NCI-H1105 treated with DMSO at 0.1 percent for 48 hours (cell line): Measurements from ENCODE around the gene CD274.
A peak's percentile ranks its signal among the peaks of the same experiment; 100 is the strongest.
"Not testable (repeated sequence)": the region's sequence is repeated elsewhere in the genome, so short reads cannot be mapped to it uniquely, and the experiment has no call there.

Source experiments
- DNase-seq: peaks from one replicate; lab custom pipeline; 2025; lab: John Stamatoyannopoulos, UW

CD274 gene

DNA sequence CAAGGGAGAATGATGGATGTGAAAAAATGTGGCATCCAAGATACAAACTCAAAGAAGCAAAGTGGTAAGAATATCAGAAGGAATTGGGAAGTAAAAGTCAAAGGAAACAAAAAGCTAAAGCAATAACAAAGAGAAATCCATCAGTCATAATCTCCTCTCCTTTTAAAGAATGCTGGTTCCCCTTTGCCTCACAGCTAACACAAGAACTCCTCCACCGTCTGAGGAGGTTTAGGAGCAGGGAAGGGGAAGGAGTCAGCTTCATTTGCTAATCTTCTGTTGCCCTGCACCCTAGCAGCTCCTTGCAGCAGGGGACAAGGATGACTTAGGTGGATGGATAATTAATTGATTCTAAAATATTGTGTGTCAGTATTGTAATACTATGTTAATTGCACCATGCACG is 16.4 kb downstream of the CD274 start:
- DNase-seq, result no peak

DNA sequence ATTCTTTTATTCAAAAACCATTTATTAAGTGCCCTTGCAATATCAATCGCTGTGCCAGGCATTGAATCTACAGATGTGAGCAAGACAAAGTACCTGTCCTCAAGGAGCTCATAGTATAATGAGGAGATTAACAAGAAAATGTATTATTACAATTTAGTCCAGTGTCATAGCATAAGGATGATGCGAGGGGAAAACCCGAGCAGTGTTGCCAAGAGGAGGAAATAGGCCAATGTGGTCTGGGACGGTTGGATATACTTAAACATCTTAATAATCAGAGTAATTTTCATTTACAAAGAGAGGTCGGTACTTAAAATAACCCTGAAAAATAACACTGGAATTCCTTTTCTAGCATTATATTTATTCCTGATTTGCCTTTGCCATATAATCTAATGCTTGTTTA is 18.5 kb downstream of the CD274 start:
- no peak for DNase-seq

DNA sequence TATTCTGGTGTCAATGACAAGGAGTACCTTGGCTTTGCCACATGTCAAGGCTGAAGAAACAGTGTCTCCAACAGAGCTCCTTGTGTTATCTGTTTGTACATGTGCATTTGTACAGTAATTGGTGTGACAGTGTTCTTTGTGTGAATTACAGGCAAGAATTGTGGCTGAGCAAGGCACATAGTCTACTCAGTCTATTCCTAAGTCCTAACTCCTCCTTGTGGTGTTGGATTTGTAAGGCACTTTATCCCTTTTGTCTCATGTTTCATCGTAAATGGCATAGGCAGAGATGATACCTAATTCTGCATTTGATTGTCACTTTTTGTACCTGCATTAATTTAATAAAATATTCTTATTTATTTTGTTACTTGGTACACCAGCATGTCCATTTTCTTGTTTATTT is 19.8 kb downstream of the CD274 start:
- DNase-seq, result no peak

DNA sequence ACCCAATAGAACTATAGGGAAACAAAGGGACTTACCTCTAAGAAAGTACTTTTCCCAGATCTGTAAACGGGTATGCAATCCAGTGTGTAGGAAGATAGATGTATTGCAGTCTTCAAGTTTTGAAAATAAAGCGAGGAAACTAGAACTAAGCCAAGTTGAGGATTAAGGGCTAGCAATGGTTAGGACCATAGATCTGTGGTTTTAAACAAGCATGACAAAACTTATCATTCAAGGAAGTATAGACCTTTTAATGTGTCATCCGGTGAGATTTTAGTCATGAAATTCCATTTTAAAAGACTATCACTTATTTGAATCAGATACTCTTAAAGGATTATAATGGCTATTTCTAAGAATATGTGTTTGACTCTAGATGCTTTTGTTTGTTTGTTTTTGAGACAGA is 20.5 kb downstream of the CD274 start:
- no peak for DNase-seq

DNA sequence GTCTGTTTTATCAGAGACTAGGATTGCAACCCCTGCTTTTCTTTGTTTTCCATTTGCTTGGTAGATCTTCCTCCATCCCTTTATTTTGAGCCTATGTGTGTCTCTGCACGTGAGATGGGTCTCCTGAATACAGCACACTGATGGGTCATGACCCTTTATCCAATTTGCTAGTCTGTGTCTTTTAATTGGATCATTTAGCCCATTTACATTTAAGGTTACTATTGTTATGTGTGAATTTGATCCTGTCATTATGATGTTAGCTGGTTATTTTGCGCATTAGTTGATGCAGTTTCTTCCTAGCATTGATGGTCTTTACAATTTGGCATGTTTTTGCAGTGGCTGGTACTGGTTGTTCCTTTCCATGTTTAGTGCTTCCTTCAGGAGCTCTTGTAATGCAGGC is 25.3 kb downstream of the CD274 start:
- not testable (repeated sequence) for DNase-seq

DNA sequence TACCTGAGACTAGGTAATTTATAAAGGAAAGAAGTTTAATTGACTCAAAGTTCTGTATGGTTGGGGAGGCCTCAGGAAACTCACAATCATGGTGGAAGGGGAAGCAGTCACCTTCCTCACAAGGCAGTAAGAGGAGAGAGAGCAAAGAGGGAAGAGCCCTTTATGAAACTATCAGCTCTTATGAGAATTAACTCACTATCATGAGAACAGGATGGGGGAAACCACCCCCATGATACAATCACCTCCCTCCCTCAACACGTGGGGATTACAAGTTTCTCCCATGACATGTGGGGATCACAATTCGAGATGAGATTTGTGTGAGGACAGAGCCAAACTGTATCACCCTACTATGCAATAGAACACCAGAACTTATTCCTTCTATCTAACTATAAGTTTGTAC is 27.9 kb downstream of the CD274 start:
- DNase-seq, result no peak

DNA sequence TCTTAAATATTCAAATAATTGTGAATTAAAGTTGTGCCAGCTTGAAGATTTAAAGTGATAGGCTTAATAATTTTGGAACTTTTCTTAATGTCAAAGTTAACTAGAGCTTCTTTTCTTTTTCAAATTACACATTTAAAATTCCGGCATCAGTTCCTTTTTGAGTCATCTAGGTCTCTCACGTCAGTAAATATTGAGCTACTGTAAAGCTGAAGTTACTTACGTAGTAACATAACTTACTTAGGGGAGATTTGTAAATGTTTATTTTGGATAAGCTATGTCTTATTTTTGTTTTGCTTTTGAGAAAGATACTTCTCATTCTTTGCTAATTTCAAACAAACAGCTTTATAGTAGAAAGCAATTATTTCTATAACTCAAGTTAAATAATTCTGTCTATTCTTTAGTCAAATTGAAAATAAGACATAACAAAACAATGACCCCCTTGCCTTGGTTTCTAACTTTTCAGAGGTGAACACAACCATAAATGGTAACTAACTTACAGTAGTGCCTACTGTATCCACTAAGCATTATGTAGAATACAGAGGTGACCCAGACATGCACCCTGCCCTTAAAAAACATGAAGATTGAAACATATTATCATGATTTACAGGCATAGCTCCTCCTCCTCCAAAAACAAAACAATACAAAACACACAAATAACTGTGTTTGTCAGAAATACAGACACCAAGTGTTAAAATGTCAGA is 29.8 kb downstream of the CD274 start:
- DNase-seq, result no peak

DNA sequence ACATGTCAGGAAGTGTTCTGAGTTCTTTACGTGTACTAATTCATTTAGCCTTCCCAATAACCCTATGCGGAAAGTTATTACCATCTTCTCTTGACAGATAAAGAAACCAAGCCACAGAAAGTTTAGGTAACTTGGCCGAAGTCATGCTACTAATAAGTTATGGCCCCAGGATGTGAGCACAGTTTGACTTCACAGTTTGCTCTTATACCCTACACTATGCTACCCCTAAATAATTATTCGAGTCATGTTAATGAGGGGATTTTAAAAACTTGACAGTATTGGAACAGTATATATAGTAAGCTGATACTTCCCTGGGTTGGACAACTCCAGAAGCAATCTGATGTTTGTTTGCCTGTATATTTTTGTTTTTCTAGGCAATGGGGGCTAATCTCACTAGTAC is 30.6 kb downstream of the CD274 start:
- no peak for DNase-seq

DNA sequence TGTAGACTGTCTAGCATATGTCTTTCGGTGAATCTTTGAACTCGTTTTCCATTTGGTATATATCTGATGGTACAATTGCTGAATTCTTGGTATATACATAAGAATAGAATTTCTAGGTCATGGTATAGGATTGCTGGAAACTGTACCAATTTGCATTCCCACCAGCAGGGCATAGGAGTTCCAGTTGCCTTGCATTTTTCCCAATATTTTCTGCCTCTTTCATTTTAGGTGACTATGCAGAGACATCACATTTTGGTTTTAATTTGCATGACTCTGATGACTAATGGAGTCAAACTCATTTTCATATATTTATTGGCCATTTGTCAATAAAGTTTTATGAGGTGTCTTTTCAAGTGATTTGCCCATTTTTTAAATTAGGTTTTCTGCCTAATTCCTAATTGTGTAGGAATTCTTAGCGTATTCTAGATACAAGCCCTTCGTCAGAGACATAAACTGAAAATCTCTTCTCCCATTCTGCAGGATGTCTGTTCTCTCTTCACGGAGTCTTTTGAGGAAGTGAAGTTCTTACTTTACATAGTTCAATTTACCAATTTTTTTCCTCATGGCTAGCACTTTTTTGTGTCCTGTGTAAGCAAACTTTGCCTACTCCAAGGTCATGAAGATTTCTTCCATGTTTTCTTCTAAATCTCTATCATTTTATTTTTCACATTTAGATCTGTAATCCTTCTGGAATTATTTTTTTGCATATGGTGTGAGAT is 31.1 kb downstream of the CD274 start:
- DNase-seq, result no peak

DNA sequence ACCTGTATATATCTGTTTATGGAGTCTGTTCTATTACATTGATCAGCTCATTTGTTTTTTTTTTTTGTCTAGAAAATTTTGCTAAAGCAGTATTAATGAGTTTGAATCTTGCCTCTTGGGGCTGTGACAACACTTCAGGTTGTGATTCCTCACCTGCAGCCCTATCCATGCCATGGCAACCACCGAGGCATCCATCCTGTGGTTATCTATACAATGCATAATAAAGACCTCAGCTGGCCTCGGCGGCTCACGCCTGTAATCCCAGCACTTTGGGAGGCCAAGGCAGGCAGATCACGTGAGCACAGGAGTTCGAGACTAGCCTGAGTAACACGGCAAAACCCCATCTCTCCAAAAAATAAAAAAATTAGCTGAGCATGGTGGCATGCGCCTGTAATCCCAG is 31.9 kb downstream of the CD274 start:
- DNase-seq, result no peak

DNA sequence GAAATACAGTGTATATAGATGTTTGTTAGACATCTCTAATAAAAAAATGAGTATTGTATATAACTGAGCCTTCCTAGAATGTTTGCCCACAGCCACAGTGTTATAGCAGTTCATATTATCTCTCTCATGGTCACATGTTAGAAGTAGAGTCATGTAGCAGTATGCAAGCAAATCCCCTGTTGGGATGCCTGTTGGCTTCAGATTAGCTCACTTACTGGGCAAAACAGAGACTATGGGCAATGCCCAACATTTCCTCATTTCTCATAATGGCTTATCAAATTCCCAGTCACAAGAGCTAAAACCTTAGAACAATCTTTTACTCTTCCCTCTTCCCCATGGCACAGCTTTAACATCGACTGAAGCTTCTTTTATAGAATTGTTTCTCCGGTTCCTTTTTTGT is 33.0 kb downstream of the CD274 start:
- no peak for DNase-seq

DNA sequence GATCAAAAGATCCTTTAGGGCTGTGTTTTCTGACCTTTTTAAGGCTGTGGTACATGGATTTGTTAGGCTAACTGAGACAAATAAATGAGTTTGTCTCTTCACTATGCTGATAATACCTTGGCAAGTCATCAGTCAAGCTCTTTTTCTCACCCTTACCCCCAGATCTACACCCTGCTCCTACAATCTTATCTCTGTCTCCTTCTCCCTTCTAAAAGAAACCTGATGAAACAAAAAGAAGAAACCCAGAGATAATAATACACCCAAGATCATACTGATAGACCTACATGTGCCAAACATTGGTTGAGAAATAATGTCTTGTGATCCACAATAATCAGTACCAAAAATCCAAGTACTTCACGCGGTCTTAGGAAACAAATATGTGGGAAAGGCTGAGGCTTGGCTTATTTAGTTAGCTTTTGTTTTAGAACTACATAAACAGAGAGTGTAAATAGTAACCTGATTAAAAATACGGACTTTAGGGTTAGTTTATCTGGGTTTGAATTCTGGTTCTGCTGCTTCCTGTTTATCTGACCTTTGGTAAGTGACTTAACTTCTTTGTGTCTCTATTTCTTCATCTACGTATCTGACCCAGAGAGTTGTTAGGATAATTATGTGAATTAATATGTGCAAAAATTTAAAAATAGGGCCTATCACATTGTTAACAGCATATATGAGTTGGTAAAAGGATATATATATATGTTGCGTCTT is 35.2 kb downstream of the CD274 start:
- DNase-seq, result no peak

DNA sequence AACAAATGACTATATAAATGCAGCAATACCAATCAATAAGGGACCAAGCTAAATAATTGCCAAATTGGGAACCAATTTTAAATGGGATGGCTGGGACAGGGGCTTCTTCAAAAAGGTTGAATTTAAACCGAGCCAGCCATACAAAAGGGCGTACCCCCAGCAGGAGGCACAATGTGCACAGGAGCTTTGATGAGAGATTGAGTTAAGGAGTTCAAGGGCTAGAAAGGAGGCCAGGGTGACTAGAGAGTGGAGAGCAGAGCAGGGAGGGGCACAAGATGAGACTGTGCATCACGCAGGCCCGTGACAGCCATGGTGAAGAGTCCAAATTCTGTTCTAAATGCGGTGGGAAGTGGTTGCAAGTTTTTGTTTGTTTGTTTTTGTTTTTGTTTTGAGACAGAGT is 36.6 kb downstream of the CD274 start:
- DNase-seq, result no peak

DNA sequence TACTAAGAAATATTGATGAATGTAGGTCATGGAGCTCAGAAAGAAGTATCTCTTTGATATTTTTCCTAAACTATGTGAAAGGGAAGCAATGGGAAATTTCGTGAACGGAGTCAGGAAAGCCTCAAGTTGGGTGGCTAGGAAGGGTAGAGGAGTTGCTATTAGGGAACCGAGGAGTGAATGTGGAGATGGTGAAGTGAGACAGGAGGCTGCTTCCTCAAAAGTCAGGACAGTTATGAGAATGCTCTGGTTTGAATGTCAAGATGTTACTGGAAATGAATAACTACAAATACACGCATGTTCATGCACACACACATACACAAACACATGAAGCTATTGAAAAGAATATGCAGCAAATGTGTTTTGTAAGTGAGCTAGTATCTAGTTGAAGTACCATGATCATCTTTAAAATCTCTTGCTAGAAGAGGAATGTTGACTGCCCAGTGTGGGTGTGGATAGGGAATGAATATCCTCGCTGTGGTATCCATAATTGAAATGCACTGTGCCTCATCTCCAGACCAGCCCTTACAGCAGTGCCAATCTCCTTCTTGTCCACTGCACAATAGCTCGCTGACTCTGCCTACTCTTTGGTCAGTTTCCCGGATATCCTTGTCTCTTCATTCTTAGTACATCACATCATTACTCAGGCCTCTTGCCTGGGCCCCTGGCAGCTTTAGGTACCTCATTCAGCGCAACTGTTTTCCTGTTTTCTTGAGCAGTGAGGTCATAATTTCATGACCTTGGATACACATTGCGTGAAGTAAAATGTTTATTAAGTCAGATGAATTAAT is 38.1 kb downstream of the CD274 start:
- no peak for DNase-seq

DNA sequence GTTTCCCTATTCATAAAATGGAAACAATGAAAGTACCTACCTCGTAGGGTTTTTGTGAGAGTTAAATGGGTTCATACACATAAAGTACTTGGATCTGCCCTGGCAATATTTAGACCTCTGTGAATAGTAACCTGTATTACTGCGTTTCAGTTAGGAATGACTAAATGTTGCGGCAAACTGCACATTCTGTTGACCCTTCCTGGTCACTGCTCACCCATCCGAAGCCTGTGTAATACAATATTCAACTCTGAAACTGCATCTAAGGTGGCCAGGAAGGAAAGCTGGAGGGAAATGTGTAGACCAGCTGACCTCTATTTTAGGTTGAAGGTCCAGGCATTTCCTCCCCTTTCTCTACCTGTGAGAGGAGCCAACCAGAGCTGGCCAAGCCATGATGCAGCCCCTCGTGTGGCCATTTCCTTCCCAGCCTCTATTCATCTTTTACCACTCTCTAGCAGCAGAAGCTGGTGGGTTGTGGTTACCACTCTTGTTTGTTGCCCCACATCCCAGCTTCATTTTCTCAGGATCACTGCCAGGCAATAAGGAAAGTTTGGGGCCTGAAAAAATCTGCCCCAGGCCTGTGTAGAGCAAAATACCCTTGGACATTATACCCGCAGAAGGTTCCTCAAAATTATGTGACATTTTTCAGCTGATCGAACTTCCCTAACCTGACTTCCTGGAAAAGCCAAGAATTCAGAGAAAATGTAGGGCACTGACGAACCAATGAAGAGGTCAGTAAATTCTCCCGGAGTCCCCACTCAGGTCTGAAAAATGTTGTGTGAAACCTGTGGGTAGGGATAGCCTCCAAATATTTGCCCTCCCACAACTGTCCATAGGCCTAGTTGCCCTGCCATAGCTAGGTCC is 39.5 kb downstream of the CD274 start:
- DNase-seq, result no peak

DNA sequence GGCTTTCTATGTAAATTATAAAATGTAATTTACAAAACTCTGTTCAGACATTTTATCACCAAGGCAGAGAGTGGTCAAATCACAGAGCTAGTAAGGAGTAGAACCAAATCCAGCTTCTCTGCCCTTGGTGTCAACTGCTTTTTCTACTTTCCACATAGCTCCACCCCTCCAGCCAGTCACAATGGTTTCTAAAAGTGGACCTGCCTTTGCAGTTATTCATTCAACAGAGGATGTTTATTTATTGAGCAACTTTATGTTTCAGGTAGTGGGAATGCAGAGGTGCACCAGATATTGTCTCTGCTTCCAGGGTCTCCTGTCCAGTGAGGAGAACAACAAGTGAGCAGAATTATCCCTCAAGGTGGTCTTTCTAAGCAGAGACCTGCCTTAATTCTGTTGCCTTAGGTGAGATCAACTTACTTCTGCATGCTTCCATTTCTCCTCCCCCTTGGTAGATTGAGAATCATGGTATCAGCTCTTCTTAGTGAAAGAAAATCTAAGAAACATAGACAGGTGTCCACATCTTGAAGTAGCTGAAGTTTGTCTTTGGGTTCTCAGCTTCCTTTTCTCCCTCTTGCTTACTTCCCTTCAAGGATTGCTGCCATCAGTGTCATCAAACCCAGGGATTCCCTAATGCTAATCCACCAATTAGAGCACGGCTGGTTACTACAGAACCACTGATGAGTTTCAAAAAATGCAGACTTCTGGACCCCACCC is 42.8 kb downstream of the CD274 start:
- DNase-seq, result no peak

DNA sequence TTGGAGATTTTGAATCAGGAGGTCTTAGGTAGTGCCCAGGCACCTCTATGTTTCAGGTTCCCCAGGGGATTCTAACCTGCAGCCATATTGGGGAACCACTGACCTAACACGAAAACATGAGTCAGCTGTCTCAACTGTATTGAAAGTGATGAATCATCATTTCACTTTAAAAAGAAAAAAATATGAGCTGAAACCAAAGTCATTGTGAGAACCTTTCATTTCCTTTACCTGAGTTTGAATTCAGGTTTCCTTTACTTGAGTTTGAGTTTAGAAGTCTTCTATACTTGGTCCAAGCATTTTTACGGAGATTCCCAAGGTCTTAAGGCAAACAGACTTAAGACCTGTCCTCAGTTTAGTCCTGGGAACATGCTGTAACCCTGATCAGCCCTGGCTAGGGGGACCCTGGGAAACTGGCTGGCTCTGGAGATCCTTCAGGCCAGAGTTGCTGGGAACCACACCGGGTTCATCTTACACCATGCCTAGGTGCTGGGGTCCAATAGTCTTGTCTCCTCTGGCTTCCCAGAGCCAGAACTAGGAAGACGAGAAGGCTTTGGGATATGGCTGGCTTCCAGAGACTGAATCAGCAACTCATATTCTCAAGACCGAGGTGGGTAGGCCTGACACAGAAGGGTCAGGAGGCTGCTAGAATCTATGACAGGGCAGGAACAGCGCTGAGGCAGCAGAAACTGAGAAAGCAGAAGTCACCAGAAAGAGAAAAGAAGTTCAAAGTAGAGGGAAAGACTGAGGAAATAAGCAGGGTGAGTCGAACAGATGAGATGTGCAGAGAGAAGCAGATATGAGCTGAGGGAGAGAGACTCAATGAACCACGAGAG is 43.6 kb downstream of the CD274 start:
- no peak for DNase-seq

DNA sequence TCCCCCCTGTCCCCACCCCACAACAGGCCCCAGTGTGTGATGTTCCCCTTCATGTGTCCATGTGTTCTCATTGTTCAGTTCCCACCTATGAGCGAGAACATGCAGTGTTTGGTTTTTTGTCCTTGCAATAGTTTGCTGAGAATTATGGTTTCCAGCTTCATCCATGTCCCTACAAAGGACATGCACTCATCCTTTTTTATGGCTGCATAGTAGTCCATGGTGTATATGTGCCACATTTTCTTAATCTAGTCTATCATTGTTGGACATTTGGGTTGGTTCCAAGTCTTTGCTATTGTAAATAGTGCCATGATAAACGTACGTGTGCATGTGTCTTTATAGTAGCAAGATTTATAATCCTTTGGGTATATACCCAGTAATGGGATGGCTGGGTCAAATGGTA is 44.4 kb downstream of the CD274 start:
- DNase-seq, result not testable (repeated sequence)

DNA sequence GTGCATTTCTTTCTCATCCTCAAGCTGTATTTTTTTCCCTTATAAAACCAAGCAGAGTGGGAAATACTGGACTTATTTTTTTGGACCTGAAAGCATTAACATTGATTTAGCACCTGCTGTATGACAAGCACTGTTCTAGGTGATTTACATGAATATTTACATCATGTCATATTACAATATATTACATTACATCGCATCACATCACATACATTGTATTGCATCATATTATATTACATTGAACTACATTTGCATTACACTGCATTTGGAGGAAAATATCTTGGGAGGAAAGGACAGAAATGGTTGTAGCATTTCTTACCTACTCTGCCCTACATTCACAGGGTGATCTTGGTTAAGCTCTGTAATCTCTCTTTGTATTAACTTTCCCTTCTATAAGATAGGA is 48.8 kb downstream of the CD274 start:
- DNase-seq, result no peak

DNA sequence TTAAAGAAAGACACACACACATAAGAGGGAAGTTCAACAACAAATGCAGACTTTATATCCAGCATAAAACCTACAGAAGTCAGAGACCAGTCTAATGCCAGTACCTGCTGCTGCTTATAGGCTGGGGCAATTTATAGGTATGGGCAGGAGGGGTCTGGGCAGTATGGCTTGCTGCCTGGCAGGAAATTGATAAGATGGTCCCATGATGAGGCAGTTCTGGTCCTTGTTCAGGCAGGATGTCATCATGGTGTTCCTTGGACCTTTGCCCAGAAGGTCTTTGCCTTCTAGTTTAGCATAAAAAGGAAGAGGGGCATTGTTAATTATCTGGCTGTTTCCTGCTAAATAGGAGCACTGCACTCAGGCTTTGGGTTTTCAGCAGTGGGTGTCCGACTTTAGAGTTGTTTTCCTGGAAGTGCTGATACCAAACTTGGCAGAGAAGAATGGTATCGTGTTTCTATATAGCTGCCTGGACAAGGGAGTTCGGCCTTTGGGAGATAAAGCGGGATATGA is 49.6 kb downstream of the CD274 start:
- DNase-seq, result peak; percentile 56
